NCI-H2029 (cell line): ENCODE measurements around the gene MYH10.

ENCODE experiments used
- DNase-seq: peaks from one replicate; lab custom pipeline; 2025; lab: John Stamatoyannopoulos, UW

MYH10 gene

GRCh38 chr17:8444494-8444893, 186.0 kb downstream of the MYH10 start:
- DNase-seq: no peak

DNA sequence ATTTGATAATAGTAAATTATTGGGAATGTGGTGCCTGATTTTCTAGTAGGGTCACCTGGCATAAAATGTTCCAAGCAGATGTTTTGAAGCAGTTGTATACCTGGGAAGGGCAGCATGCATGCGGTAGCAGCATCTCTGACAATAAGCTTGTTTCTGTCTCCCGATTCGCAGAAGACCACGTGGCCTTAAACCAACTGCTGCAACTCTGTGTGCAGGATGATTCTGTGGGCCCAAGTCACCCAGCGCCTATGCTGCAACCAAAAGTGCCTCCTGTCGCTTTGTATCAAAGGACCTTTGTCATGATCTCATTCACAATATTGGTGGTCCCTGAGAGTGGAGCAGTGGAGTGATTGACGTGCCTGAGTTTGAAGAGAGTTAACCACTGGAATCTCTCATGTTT, 186.8 kb downstream of the MYH10 start:
- DNase-seq: no peak

- DNase-seq: no peak
Measured at GRCh38 chr17:8442310-8442709, 188.2 kb downstream of the MYH10 start.

- DNase-seq: no peak
Measured at GRCh38 chr17:8441690-8442089, 188.8 kb downstream of the MYH10 start.

DNA sequence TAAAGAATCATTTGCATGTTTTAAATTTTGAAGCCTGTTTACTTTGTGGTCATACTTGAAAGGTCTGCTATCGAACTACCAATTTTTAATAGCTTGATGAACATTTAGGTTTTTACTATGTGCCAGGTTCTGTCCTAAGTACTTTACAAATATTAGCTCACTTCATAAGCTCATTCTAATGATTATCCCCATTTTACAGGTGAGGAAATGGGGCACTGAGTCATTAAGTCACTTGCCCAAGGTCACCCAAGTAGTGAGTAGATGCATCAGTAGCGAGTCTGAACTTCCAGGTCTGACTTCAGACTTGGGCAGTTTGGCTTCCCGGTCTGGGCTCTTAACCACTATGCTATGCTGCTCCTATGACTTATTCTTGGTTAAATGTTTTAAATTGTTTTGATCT, 190.8 kb downstream of the MYH10 start:
- DNase-seq: no peak

DNA sequence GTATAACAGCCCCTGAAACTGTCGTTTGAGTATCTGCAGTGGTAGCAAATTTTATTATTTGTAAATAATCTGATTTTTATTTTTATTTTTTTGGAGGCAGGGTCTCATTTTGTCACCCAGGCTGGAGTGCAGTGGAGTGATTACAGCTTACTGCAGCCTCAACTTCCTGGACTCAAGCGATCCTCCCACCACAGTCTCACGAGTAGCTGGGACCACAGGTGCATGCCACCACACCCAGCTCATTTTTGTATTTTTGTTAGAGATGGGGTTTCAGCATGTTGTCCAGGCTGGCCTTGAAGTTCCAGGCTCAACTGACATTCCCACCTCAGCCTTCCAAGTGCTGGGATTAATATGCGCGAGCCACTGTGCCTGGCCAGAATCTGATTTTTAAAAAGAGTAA, 192.1 kb downstream of the MYH10 start:
- no peak for DNase-seq

DNA sequence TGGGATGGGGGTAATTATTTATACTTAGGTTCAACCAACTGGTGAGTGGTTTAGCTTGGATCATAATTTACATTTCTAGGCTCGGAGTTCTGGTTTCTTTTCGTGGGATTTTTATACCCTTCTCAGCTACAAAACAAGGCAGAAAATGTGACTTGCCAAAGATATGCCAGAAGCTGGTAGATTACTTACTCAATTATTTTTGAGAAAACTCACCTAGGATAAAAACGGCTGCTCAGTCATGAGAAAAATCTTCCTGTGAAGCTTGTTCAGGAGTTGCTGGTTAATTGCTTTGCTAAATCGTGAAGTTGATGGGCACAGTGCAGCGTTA, 193.7 kb downstream of the MYH10 start:
- DNase-seq: no peak

DNA sequence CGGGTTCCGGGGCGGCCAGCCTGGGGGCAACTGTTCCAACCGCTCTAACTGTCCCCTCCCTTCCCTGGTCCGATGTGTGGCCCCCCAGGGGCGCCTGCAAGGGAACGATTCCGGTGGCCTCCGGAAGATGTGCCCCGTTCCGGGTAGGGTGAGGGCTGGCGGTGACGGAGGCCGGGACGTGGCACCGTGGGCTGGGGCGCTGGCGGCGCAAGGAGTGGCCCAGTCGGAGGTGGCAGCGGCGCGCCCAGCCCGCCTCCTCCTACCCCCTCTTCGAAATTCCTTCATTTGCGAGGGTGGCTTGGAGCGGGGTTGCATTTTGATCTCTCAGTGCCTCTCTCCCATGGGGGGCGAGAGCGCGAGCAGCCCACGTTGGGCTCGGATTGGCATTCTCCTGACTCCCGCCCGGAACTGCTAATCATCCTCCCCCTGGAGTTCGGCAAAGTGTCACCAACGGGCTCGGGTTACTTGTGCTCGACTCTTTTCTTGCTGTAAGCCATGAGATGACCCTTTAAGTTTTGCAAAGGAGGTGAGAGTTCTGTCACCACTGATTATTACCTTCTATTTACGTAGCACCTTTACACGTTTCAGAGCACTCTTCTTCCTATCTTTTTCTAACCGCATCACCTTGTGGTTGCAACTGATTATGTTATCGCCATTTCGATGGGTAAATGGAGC, 194.2 kb downstream of the MYH10 start:
- no peak for DNase-seq

DNA sequence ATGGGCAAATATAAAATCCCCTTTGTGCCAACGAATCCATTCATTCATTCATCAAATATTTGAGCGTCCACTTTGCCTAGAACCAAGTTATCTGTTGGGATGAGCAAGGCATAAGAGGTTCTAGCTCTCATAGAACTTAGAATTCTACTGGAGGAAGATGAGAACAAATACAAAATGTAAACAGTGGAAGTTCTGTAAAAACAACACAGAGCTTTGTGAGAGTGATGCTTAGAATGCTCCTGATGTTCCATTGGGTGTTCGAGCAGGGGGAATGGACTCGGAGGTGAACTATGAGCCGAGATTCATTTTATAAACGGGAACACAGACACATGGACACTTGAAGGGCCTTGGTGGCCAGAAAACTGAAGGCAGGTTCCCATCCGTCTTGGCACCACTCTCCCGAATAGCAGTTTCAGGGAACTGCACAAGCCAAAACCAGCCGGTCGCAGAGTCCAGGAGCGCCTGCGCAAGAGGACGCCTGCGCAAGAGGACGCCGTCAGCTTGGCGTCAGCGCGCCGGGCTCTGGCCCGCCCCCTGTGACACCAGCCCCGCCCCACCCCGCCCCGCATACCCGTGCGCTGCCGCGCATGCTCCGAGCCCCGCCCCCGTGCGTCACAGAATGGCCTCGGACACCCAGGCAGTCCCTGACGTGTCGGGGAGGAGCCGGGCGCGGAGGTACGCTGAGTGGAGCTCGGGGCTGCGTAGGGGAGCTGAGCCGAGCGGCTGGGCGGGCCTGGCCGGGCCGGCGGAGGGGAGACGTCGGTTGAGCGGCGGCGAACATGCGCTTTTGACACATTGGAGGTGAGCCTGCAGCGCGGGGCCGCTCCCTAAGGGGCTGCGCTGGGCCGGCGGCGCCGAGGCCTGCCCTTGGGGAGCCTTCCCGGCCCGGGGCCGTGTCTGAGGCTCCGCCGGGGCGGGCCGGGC, 195.0 kb downstream of the MYH10 start, which contains the start of gene NDEL1:
NDEL1 (plus strand) TSS at position 640 of the 924 bp plus-strand sequence. CDS start 8,388 bp downstream, outside the sequence.
- DNase-seq: peak; percentile 85

DNA sequence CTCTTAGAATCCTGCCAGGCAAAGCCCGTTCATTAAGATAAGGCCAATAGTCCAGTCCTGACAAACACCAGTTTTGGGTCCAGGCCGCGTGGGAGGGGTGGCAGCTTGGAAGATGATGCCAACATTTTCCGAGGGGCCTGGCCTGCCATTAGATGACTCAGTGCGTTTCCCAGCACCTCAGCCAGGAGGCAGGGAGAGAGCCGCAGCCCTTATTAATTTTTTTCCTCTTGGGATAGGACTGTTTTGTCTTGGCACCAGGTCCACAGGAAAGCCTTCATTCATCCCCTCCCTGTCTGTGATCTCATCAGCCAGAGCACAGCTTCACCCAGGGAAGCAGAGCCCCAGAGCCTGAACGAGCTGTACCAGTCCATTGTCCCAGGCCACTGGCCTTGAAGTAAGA, 199.6 kb downstream of the MYH10 start:
- DNase-seq: no peak

GRCh38 chr17:8426802-8427201, 203.7 kb downstream of the MYH10 start:
- DNase-seq: no peak

GRCh38 chr17:8426094-8426720, 204.3 kb downstream of the MYH10 start:
- no peak for DNase-seq
